ENCODE measurements around the gene P2RX2.

Gene P2RX2

GRCh38 chr12:132618683-132619043 lies at the start of gene P2RX2:
P2RX2 (plus strand) TSS chr12:132618776; CDS start chr12:132618817, 41 bp downstream.
- no peak for DNase-seq

GRCh38 chr12:132568826-132569480 lies 49.6 kb upstream of the P2RX2 start:
- no peak for DNase-seq

GRCh38 chr12:132569856-132570480 lies 48.6 kb upstream of the P2RX2 start:
- DNase-seq, result no peak

GRCh38 chr12:132570635-132571034 lies 47.9 kb upstream of the P2RX2 start:
- no peak for DNase-seq

- no peak for DNase-seq
Measured at GRCh38 chr12:132571051-132571450, 47.5 kb upstream of the P2RX2 start.

- DNase-seq, result no peak
Measured at GRCh38 chr12:132571598-132571997, 47.0 kb upstream of the P2RX2 start.

- no peak for DNase-seq
Measured at GRCh38 chr12:132572106-132572505, 46.5 kb upstream of the P2RX2 start.

- DNase-seq, result no peak
Measured at GRCh38 chr12:132572801-132573760, 45.5 kb upstream of the P2RX2 start.

- DNase-seq, result no peak
Measured at GRCh38 chr12:132574271-132574996, 44.1 kb upstream of the P2RX2 start.

GRCh38 chr12:132575661-132576060 lies 42.9 kb upstream of the P2RX2 start:
- no peak for DNase-seq

GRCh38 chr12:132576701-132577100 lies 41.9 kb upstream of the P2RX2 start:
- no peak for DNase-seq

- DNase-seq, result no peak
Measured at GRCh38 chr12:132577191-132577920, 41.2 kb upstream of the P2RX2 start.

GRCh38 chr12:132578118-132578517 lies 40.5 kb upstream of the P2RX2 start:
- no peak for DNase-seq

- DNase-seq, result no peak
Measured at GRCh38 chr12:132578826-132579225, 39.8 kb upstream of the P2RX2 start.

GRCh38 chr12:132579744-132580143 lies 38.8 kb upstream of the P2RX2 start:
- DNase-seq, result no peak

- no peak for DNase-seq
Measured at GRCh38 chr12:132580701-132581292, 37.8 kb upstream of the P2RX2 start.

- no peak for DNase-seq
Measured at GRCh38 chr12:132581348-132582057, 37.1 kb upstream of the P2RX2 start.

- DNase-seq, result no peak
Measured at GRCh38 chr12:132582058-132582420, 36.5 kb upstream of the P2RX2 start.

GRCh38 chr12:132582582-132583410 lies 35.8 kb upstream of the P2RX2 start:
- no peak for DNase-seq

- DNase-seq, result no peak
Measured at GRCh38 chr12:132583411-132583710, 35.2 kb upstream of the P2RX2 start.

GRCh38 chr12:132583736-132584135 lies 34.8 kb upstream of the P2RX2 start:
- DNase-seq, result no peak
